Activated naive CD8-positive, alpha-beta T cell treated with anti-CD3 and anti-CD28 coated beads, Interleukin-2, amount 10 ng/mL, durations not matched to agents 7 days and 5 days (primary cell): ENCODE data around the gene PLET1. TPM values are rescaled to one million over a fixed set of nuclear protein-coding genes. Genes with fewer than 3 reads are reported as not detected.

Source experiments
- ATAC-seq: fragments of 150-1000 bp; cut with Tn5 transposase; one replicate; pipeline ENCODE4 v1.10.0; 2021; ENCODE audit warnings: low read depth, moderate library complexity
- POLR2A ChIA-PET: fragments of 350-600 bp; sonication (Branson Sonifier 250); formaldehyde crosslinking; loops from one replicate; lab custom pipeline; 2021; ENCODE audit warnings: antibody characterized with exemption; lab: Charles Lee
- DNase-seq: peaks from one replicate; pipeline ENCODE4 v3.0.0; 2021
- H3K27ac Mint-ChIP-seq: one replicate; pipeline ENCODE4 v1.8.0; 2022; ENCODE audit warnings: mild to moderate bottlenecking, mixed read lengths
- H3K27me3 Mint-ChIP-seq: one replicate; pipeline ENCODE4 v1.8.0; 2022; ENCODE audit warnings: mild to moderate bottlenecking, moderate library complexity, mixed read lengths
- H3K36me3 Mint-ChIP-seq: one replicate; pipeline ENCODE4 v1.8.0; 2021; ENCODE audit warnings: mild to moderate bottlenecking, mixed read lengths
- H3K4me1 Mint-ChIP-seq: one replicate; pipeline ENCODE4 v1.8.0; 2021; ENCODE audit warnings: mixed read lengths
- H3K4me3 Mint-ChIP-seq: one replicate; pipeline ENCODE4 v1.8.0; 2022; ENCODE audit warnings: mild to moderate bottlenecking, moderate library complexity, mixed read lengths
- H3K9me3 Mint-ChIP-seq: one replicate; pipeline ENCODE4 v1.8.0; 2021; ENCODE audit warnings: mixed read lengths
- total RNA-seq, 2 experiments: library from RNA; stranded (reverse); gene quantifications; one replicate each; pipeline ENCODE4 v1.2.3, GENCODE V29; 2021

Gene PLET1
- total RNA-seq, 2 experiments from 2014 or later = not detected

DNA sequence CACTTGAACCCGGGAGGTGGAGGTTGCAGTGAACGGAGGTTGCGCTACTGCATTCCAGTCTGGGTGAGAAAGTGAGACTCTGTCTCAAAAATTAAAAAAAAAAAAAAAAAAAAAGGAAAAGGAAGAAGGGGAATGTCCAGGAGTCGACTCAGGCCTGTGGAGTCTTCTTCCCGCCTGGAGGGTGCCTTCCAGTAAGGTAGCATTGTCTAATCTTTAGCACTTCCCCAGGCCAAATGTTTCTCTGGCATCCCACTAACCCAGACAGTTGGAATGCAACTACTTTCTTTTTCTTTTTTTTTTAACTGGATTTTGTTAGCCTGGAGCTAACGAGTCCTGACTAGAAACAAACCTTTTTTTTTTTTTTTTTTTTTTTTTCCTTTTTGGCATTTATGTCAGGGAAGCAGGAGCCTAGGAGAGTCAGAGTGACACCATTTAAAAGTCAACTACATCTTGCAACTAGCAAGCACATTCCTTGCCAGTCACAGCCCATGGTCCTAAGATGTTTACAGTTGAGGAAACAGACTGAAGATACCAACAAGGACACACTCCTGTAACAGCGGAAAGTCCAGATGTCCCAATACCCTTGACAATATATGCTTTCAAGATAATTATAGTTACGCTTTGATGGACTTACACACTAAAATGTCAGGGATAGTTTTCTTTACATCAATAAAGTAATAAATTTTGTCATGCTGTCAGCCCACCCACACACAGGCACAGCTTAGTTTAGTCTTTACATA lies 10.6 kb downstream of the PLET1 start:
- Mint-ChIP-seq H3K4me1 (no peaks in the 10 kb centered on the region), H3K27ac (no peak overlapping the region), H3K36me3 (no peaks in the 10 kb centered on the region), H3K27me3 (no peaks in the 10 kb centered on the region), H3K9me3 (no peaks in the 10 kb centered on the region), H3K4me3 (no peak overlapping the region)
- POLR2A ChIA-PET = no interaction called here
- DNase-seq = no peak
- ATAC-seq = no peak

DNA sequence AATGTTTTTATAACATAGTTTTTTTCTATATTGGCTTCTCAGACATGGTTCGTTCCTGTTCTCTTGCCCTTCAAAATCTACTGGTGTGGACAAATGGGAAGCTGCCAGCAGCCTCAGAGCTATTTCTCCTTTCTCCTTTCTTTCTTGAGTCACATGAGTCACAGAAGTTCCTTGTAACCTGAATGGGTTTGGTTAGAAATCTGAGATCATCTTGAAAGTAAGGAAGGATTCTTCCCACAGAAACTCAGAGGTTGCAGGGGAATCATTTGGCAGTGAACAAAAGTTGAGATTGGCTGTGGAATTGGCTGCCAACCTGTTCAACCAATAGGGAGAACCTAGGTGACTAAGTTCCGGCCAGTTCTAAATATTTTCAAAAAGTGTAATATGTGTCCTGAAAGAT lies 12.5 kb downstream of the PLET1 start:
- H3K4me1 Mint-ChIP-seq = no peaks in the 10 kb centered on the region
- H3K4me3 Mint-ChIP-seq = no peak overlapping the region
- ATAC-seq (no peak), DNase-seq (no peak)
- H3K36me3 Mint-ChIP-seq = peaks cover 7% of the 10 kb centered on the region
- POLR2A ChIA-PET = no interaction called here
- H3K27me3 Mint-ChIP-seq = no peaks in the 10 kb centered on the region
- H3K9me3 Mint-ChIP-seq = no peaks in the 10 kb centered on the region
- no peak overlapping the region for H3K27ac Mint-ChIP-seq

DNA sequence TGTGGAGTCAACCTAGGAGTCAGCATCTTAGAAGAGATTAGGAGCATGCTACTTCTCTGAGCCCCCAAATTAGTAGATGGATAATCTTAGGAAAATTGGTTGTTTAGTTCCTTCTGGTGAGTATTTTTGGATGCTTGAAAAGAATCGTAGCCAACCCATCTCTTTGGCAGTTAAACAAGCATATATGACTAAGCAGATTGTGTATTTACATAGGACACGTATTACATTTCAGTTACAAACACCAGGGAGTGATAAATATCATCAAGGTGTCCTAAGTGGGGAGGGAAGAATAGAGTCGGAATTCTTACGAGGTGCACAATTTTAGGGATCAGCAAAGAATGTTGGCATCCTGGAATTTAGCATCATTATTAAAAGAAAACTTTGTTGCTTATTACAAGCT lies 13.5 kb downstream of the PLET1 start:
- Mint-ChIP-seq H3K27me3 (no peaks in the 10 kb centered on the region), H3K27ac (no peak overlapping the region), H3K4me3 (no peak overlapping the region), H3K9me3 (no peaks in the 10 kb centered on the region), H3K4me1 (no peaks in the 10 kb centered on the region), H3K36me3 (peaks cover 13% of the 10 kb centered on the region)
- POLR2A ChIA-PET = no interaction called here
- ATAC-seq = no peak
- DNase-seq = no peak

DNA sequence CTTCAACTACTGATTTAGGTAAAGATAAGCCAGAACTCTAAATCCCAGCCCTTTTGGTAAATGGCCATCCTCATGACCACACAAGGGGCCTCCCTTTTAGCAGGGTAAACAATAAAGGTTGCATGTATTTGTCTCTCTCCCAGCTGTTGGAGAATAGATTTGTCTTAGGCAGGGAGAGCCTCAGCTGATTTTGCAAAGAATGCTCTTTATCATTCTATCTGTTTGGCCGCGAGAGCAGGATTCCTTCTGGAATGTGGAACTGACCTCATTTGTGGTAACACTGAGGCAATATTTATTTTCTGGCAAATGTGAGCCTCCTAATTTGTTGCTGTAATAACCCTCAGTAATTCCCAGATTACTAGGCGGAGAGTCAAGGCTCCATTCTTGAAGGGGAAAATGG lies 19.2 kb downstream of the PLET1 start:
- DNase-seq = no peak
- POLR2A ChIA-PET = interaction anchor here (0.7 kb wide), 1 partner anchor 15 kb away, joined by 4 read pairs; the partner anchor contains the start of gene PTS
- no peaks in the 10 kb centered on the region for H3K9me3 Mint-ChIP-seq
- no peaks in the 10 kb centered on the region for H3K4me1 Mint-ChIP-seq
- no peak overlapping the region for H3K27ac Mint-ChIP-seq
- H3K27me3 Mint-ChIP-seq = no peaks in the 10 kb centered on the region
- no peak for ATAC-seq
- peaks cover 28% of the 10 kb centered on the region for H3K36me3 Mint-ChIP-seq
- no peak overlapping the region for H3K4me3 Mint-ChIP-seq

DNA sequence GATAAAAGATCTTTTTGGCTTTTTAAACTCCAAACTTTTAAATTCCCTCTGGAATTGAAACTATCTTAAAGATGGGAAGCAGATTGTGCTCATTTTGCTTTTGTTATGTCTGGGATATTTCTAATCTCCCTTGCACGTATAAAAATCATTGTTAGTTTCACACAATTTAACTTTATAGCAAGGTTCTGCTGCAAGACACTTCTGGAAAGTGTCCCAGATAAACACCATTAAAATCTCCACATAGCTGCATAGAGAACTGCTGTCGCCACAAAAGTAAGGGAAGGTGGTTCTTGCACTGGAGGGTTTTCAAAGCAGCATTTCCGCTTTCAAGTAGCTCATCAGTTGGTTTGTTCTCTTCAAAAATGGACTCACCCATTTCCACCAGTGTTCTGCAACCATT lies 22.6 kb downstream of the PLET1 start:
- Mint-ChIP-seq H3K9me3 (no peaks in the 10 kb centered on the region), H3K4me1 (no peaks in the 10 kb centered on the region), H3K4me3 (no peak overlapping the region), H3K36me3 (peaks cover 21% of the 10 kb centered on the region), H3K27me3 (no peaks in the 10 kb centered on the region), H3K27ac (no peak overlapping the region)
- DNase-seq (no peak), ATAC-seq (no peak)
- POLR2A ChIA-PET = no interaction called here

DNA sequence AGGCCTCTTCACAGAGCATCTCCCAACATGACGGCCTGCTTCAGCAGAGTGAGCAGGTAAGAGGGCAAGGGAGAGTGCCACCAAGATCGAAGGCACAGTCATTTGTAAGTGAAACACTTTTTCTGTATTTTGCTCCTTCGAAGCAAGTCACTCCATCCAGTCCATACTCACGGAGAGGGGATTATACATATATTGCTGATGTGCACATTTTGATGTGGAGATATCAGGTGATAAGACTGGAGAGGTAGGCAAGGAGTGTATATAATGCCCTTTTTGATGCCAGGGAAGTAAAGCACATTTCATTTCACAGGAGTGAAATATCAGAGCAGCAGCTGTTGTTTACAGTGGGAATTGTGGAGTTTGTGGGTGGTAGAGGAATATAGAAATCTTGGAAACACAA lies 23.2 kb downstream of the PLET1 start:
- no peak overlapping the region for H3K4me3 Mint-ChIP-seq
- ATAC-seq = no peak
- H3K27me3 Mint-ChIP-seq = no peaks in the 10 kb centered on the region
- H3K4me1 Mint-ChIP-seq = no peaks in the 10 kb centered on the region
- no peak for DNase-seq
- peaks cover 16% of the 10 kb centered on the region for H3K36me3 Mint-ChIP-seq
- H3K9me3 Mint-ChIP-seq = no peaks in the 10 kb centered on the region
- no peak overlapping the region for H3K27ac Mint-ChIP-seq
- POLR2A ChIA-PET = no interaction called here

DNA sequence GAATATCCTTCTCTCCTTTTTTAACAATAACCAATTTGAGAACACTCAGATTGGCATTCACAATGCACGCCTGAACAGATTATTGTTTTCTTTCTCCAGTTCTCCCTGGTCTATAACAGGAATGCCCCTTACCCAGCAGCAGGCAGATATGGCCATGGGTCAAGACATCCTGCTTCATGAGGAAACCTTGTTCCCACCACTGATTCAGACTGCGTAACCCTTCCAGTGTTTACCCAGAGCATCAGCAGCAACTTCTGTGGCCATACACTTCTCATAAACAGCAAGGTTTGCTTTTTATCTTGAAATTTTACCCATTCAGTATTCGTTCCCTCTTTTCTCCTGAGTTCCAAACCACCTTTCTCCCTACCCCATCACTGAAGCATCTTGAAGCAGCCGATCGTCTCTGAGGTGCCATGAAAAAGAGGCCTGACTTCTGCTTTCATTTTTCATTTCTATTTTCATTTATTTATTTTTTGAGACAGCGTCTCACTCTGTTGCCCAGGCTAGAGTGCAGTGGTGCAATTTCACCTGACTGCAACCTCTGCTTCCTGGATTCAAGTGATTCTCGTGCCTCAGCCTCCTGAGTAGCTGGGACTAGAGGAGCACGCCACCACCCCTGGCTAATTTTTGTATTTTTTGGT lies 24.8 kb downstream of the PLET1 start:
- H3K4me1 Mint-ChIP-seq = no peaks in the 10 kb centered on the region
- H3K27ac Mint-ChIP-seq = no peak overlapping the region
- H3K36me3 Mint-ChIP-seq = peaks cover 18% of the 10 kb centered on the region

DNA sequence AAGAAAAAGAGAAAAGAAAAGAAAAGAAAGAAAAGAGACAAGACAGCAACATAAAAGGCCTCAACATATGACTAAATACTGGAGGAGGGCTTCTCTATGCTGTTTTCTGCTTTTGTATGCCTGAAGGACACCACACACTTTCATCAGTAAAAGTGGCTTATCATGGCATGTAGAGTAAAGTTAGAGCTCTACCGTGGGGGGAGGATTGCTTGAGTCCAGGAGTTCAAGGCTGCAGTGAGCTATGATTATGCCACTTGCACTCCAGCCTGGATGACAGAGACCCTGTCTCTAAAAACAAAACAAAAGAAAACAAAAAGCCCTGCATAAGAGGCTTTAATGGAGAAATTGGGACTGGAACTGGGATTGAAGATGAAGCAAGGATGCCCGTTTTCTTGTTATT lies 28.7 kb downstream of the PLET1 start:
- Mint-ChIP-seq H3K4me3 (no peak overlapping the region), H3K36me3 (peaks cover 12% of the 10 kb centered on the region), H3K27ac (no peak overlapping the region), H3K27me3 (no peaks in the 10 kb centered on the region), H3K4me1 (peaks cover 13% of the 10 kb centered on the region), H3K9me3 (no peaks in the 10 kb centered on the region)
- ATAC-seq = no peak
- no peak for DNase-seq
- POLR2A ChIA-PET = no interaction called here

More for the DNA sequence above, 24.8 kb downstream of the PLET1 start:
- POLR2A ChIA-PET = no interaction called here
- no peaks in the 10 kb centered on the region for H3K9me3 Mint-ChIP-seq
- H3K4me3 Mint-ChIP-seq = no peak overlapping the region
- no peak for DNase-seq
- no peak for ATAC-seq
- no peaks in the 10 kb centered on the region for H3K27me3 Mint-ChIP-seq

DNA sequence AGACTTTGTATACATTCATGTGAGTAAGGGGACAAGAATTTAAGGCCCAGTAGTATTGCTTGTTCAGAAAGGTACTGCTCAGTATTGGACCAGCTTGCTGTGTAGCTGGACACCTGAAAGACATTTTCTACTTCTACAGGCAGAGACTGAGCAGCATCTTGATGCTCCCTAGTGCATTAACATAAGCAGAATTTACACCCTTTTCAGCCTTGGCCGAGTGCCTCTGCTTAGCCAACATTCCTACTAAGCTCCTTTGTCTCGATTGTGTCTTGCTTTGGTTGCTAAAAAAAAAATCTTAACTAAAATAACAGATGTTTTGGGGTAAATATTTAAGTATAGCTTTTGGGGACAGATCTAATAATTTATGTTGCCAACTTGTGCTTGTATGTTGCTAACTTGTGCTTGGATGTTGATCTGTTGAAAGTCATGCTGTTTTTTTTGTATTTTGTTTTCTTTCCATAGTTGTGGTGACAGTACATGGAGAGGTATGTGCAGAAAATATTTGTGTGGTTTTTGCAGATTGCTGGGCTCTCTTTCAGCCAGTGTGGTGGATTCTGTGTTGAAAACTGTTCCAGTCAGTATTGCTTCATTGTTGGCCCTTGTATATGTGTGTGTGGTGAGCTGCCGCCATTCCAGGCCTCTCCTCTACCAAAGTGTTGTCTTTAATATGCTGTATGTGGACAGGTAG lies 30.8 kb downstream of the PLET1 start:
- peaks cover 15% of the 10 kb centered on the region for H3K4me1 Mint-ChIP-seq
- no peak overlapping the region for H3K27ac Mint-ChIP-seq
- POLR2A ChIA-PET = no interaction called here
- no peaks in the 10 kb centered on the region for H3K9me3 Mint-ChIP-seq
- peaks cover 12% of the 10 kb centered on the region for H3K36me3 Mint-ChIP-seq
- DNase-seq = no peak
- no peaks in the 10 kb centered on the region for H3K27me3 Mint-ChIP-seq
- H3K4me3 Mint-ChIP-seq = no peak overlapping the region
- ATAC-seq = no peak

DNA sequence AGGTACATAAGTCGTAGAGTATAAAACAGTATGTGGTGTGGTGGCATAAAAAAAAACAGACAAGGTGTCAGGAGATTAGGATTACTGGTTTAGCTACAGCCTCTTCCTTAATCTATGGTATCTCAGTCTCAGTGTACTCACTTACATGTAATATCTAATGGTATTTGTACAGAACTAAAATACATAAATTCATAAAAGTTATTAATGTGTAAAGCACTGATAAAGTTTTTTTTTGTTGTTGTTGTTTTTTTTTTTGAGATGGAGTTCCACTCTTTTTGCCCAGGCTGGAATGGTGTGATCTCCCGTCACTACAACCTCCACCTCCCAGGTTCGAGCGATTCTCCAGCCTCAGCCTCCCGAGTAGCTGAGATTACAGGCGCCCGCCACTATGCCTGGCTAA lies 31.5 kb downstream of the PLET1 start:
- no peak overlapping the region for H3K27ac Mint-ChIP-seq
- no peak for ATAC-seq
- peaks cover 12% of the 10 kb centered on the region for H3K36me3 Mint-ChIP-seq
- DNase-seq = no peak
- H3K4me3 Mint-ChIP-seq = no peak overlapping the region
- no peaks in the 10 kb centered on the region for H3K27me3 Mint-ChIP-seq
- peaks cover 15% of the 10 kb centered on the region for H3K4me1 Mint-ChIP-seq
- POLR2A ChIA-PET = no interaction called here
- H3K9me3 Mint-ChIP-seq = no peaks in the 10 kb centered on the region

DNA sequence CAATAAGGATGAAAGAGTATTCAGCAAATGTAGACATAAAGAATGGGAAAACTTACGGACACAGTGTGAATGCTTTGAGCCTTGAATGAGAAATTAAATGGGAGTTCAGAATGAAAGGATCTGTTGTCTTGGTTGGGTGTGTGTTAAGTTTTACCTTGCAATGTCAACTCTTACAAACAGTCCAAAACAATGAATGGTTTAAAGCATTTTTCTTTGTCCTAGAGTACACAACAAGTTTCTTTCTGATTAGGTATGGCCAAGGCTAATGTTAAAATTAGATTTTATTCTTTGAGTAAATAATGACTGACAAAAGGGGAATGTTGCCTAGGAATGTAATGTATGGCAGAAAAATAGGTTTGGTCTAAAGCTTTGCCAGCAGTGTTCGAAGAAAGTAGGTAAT lies 32.0 kb downstream of the PLET1 start:
- peaks cover 12% of the 10 kb centered on the region for H3K36me3 Mint-ChIP-seq
- H3K27me3 Mint-ChIP-seq = no peaks in the 10 kb centered on the region
- POLR2A ChIA-PET = no interaction called here
- DNase-seq (no peak), ATAC-seq (no peak)
- no peaks in the 10 kb centered on the region for H3K9me3 Mint-ChIP-seq
- H3K27ac Mint-ChIP-seq = no peak overlapping the region
- peaks cover 15% of the 10 kb centered on the region for H3K4me1 Mint-ChIP-seq
- H3K4me3 Mint-ChIP-seq = no peak overlapping the region

DNA sequence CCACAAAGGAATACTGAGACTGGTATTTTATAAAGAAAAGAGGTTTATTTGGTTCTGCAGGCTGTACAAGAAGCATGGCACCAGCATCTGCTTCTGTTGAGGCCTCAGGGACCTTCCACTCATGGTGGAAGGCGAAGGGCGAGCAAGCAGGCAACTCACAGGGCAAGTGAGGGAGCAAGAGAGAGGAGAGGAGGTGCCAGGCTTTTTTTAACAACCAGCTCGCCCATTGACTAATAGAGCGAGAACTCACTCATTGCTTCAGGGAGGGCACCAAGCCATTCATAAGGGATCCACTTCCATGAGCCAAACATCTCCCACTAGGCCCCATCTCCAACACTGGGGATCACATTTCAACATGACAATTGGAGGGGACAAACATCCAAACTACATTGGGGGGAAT lies 33.2 kb downstream of the PLET1 start:
- ATAC-seq = no peak
- H3K9me3 Mint-ChIP-seq = no peaks in the 10 kb centered on the region
- peaks cover 12% of the 10 kb centered on the region for H3K36me3 Mint-ChIP-seq
- DNase-seq = no peak
- POLR2A ChIA-PET = interaction anchor here (0.7 to 1.4 kb wide), 4 partner anchors 10 to 1117 kb away, joined by 3 to 5 read pairs (median 3); no protein-coding TSS in a partner anchor
- peak overlapping the region; percentile 86 for H3K4me3 Mint-ChIP-seq
- peaks cover 16% of the 10 kb centered on the region for H3K4me1 Mint-ChIP-seq
- H3K27ac Mint-ChIP-seq = peak overlapping the region; percentile 82
- H3K27me3 Mint-ChIP-seq = no peaks in the 10 kb centered on the region

DNA sequence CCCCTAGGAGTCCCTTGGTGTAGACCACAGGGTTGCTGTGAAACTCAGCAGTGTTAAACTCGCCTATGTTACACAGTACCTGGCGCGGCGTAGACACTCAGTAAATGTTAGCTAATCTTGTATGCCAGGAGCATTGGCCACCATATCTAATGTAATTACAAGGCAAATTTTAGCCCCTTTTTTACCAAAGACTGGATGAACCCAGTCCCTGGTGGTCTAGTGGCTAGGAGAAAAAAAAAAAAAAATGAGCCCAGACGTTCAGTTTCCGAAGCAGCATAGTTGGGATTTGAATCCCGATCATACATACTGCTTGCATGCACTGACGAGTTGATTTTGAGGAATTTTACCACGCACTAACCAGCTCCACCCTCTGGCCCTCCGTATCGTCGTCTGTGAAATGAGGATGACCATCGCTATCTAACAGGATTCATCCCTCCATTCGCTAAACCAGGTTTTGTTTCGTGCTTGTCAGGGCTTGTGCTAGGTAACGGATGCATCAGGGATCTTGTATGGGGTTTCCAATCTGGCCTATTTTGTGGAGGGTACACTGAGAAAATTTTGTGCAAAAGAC lies 33.7 kb downstream of the PLET1 start:
- H3K4me3 Mint-ChIP-seq = peak overlapping the region; percentile 86
- H3K4me1 Mint-ChIP-seq = peaks cover 16% of the 10 kb centered on the region
- peaks cover 12% of the 10 kb centered on the region for H3K36me3 Mint-ChIP-seq
- DNase-seq = no peak
- H3K9me3 Mint-ChIP-seq = no peaks in the 10 kb centered on the region
- ATAC-seq = peak; percentile 69
- H3K27me3 Mint-ChIP-seq = no peaks in the 10 kb centered on the region
- peak overlapping the region; percentile 82 for H3K27ac Mint-ChIP-seq
- POLR2A ChIA-PET = interaction anchor here (0.7 to 1.4 kb wide), 9 partner anchors 9 to 1117 kb away, joined by 3 to 5 read pairs (median 3); partner anchors contain the start of genes PPP2R1B, SDHD and TIMM8B
